Smooth muscle cell (in vitro differentiated cells): Measurements from ENCODE around the gene SMYD3. TPM values are rescaled to one million over a fixed set of nuclear protein-coding genes. Genes with fewer than 3 reads are reported as not detected.
A peak's percentile ranks its signal among the peaks of the same experiment; 100 is the strongest.

ENCODE experiments used
- DNase-seq: peaks from one replicate; lab custom pipeline; 2025; ENCODE audit not compliant: unreplicated experiment; lab: John Stamatoyannopoulos, UW
- H2AFZ ChIP-seq: fragments of 200-600 bp; sonication (generic); 2 replicates; pipeline ENCODE4 v1.6.0; 2016; ENCODE audit warnings: antibody characterized with exemption, low read depth, mild to moderate bottlenecking
- H3F3A ChIP-seq: fragments of 200-600 bp; sonication (generic); 2 replicates; pipeline ENCODE4 v1.6.0; 2017; ENCODE audit warnings: antibody characterized with exemption, low read depth
- H3K27ac ChIP-seq: fragments of 200-600 bp; sonication (generic); 2 replicates; pipeline ENCODE4 v1.5.1; 2016; ENCODE audit warnings: low read depth, mild to moderate bottlenecking
- H3K27me3 ChIP-seq: fragments of 200-600 bp; sonication (generic); 2 replicates; pipeline ENCODE4 v1.6.1; 2016; ENCODE audit warnings: low read depth, mild to moderate bottlenecking
- H3K36me3 ChIP-seq: fragments of 200-600 bp; sonication (generic); 2 replicates; pipeline ENCODE4 v1.5.1; 2016; ENCODE audit warnings: low read depth
- H3K4me1 ChIP-seq: fragments of 200-600 bp; sonication (generic); 2 replicates; pipeline ENCODE4 v1.5.1; 2016; ENCODE audit warnings: low read depth
- H3K4me2 ChIP-seq: fragments of 200-600 bp; sonication (generic); 2 replicates; pipeline ENCODE4 v1.6.0; 2016; ENCODE audit warnings: mild to moderate bottlenecking
- H3K4me3 ChIP-seq: fragments of 200-600 bp; sonication (generic); 2 replicates; pipeline ENCODE4 v1.5.1; 2016; ENCODE audit warnings: mild to moderate bottlenecking
- H3K79me2 ChIP-seq: fragments of 200-600 bp; sonication (generic); 2 replicates; pipeline ENCODE4 v1.6.0; 2016; ENCODE audit warnings: low read depth, mild to moderate bottlenecking
- H3K9ac ChIP-seq: fragments of 200-600 bp; sonication (generic); 2 replicates; pipeline ENCODE4 v1.6.0; 2016; ENCODE audit warnings: low read depth
- H3K9me3 ChIP-seq: fragments of 200-600 bp; sonication (generic); replicated peaks from 2 replicates; pipeline ENCODE4 v1.5.1; 2016; ENCODE audit warnings: low read depth
- H4K20me1 ChIP-seq: fragments of 200-600 bp; sonication (generic); 2 replicates; pipeline ENCODE4 v1.6.0; 2016; ENCODE audit warnings: low read depth
- WGBS: methylation state at CpG from one replicate; pipeline ENCODE4 v1.1.7; 2016; ENCODE audit warnings: low lambda C conversion rate; 5-methylcytosine and 5-hydroxymethylcytosine counted together
- polyA plus RNA-seq: library from polyadenylated mRNA; unstranded; fragments of >200 nt; fragmentation: Nextera tagmentation; extraction: Ambion mirVana; gene quantifications from 2 replicates; pipeline ENCODE4 v1.2.1, GENCODE V29; 2016
- total RNA-seq: library from RNA; depleted of rRNA; stranded (reverse); fragments of >200 nt; gene quantifications from 2 replicates; pipeline ENCODE4 v1.2.3, GENCODE V29; 2014
- TF ChIP-seq, protein P1 (sequence below): fragments of 200-600 bp; sonication (generic); IDR thresholded peaks from 2 replicates; pipeline ENCODE4 v1.5.1; 2017; ENCODE audit warnings: borderline replicate concordance, mild to moderate bottlenecking, antibody characterized with exemption; ENCODE audit not compliant: insufficient read depth, poor library complexity, severe bottlenecking

Gene SMYD3
- total and polyA plus RNA-seq, 2 experiments from 2014 or later, result 162 to 301 TPM

- no peaks in the 10 kb centered on the region for H3K79me2 ChIP-seq
- no peak for DNase-seq
- no peak overlapping the region for H3K4me2 ChIP-seq
- no peaks in the 10 kb centered on the region for H3K9me3 ChIP-seq
- H3K27me3 ChIP-seq, result no peaks in the 10 kb centered on the region
- no peak overlapping the region for H2AFZ ChIP-seq
- H3F3A ChIP-seq, result peaks cover 8% of the 10 kb centered on the region
- peaks cover 4% of the 10 kb centered on the region for H3K4me1 ChIP-seq
- no peaks in the 10 kb centered on the region for H3K36me3 ChIP-seq
- no peaks in the 10 kb centered on the region for H4K20me1 ChIP-seq
- 80% methylated on average over 10 of the region's 10 CpGs for WGBS
- H3K9ac ChIP-seq, result no peak overlapping the region
- no peak overlapping the region for H3K4me3 ChIP-seq
- no peak overlapping the region for H3K27ac ChIP-seq
- TF ChIP-seq, protein P1, sequence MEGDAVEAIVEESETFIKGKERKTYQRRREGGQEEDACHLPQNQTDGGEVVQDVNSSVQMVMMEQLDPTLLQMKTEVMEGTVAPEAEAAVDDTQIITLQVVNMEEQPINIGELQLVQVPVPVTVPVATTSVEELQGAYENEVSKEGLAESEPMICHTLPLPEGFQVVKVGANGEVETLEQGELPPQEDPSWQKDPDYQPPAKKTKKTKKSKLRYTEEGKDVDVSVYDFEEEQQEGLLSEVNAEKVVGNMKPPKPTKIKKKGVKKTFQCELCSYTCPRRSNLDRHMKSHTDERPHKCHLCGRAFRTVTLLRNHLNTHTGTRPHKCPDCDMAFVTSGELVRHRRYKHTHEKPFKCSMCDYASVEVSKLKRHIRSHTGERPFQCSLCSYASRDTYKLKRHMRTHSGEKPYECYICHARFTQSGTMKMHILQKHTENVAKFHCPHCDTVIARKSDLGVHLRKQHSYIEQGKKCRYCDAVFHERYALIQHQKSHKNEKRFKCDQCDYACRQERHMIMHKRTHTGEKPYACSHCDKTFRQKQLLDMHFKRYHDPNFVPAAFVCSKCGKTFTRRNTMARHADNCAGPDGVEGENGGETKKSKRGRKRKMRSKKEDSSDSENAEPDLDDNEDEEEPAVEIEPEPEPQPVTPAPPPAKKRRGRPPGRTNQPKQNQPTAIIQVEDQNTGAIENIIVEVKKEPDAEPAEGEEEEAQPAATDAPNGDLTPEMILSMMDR, result no peak
Measured at GRCh38 chr1:245827301-245827700, 679.8 kb downstream of the SMYD3 start.

GRCh38 chr1:245825128-245825901 is 681.8 kb downstream of the SMYD3 start:
- Histone ChIP-seq H3K4me1 (peaks cover 4% of the 10 kb centered on the region), H4K20me1 (no peaks in the 10 kb centered on the region), H3K27ac (peak overlapping the region; percentile 52), H3K36me3 (no peaks in the 10 kb centered on the region), H3K4me2 (no peak overlapping the region), H3K4me3 (no peak overlapping the region), H3K9me3 (no peaks in the 10 kb centered on the region), H3K79me2 (no peaks in the 10 kb centered on the region), H3K27me3 (no peaks in the 10 kb centered on the region), H3F3A (peaks cover 8% of the 10 kb centered on the region), H2AFZ (no peak overlapping the region), H3K9ac (no peak overlapping the region)
- WGBS, result 79% methylated on average over 13 of the region's 13 CpGs
- no peak for DNase-seq
- TF ChIP-seq, protein P1, result no peak

GRCh38 chr1:245823408-245824147 is 683.5 kb downstream of the SMYD3 start:
- TF ChIP-seq, protein P1, result no peak
- no peaks in the 10 kb centered on the region for H3K27me3 ChIP-seq
- 95% methylated on average over 13 of the region's 13 CpGs for WGBS
- no peaks in the 10 kb centered on the region for H3K9me3 ChIP-seq
- H4K20me1 ChIP-seq, result no peaks in the 10 kb centered on the region
- H3K4me2 ChIP-seq, result peak overlapping the region; percentile 77
- no peak overlapping the region for H3K9ac ChIP-seq
- no peaks in the 10 kb centered on the region for H3K36me3 ChIP-seq
- no peak for DNase-seq
- no peak overlapping the region for H2AFZ ChIP-seq
- H3K27ac ChIP-seq, result peak overlapping the region; percentile 82
- peaks cover 8% of the 10 kb centered on the region for H3F3A ChIP-seq
- H3K79me2 ChIP-seq, result no peaks in the 10 kb centered on the region
- no peak overlapping the region for H3K4me3 ChIP-seq
- H3K4me1 ChIP-seq, result peaks cover 4% of the 10 kb centered on the region
